GM04504 (cell line): ENCODE data around the gene MAN1A1.
"Not testable (repeated sequence)": the region's sequence is repeated elsewhere in the genome, so short reads cannot be mapped to it uniquely, and the experiment has no call there.

Source experiments
- DNase-seq: peaks from one replicate; pipeline ENCODE4 v3.0.0-alpha.2; 2012; ENCODE audit warnings: low read depth

MAN1A1 gene

GRCh38 chr6:119349361-119350201, at the start of gene MAN1A1:
Gene MAN1A1 (minus strand): TSS chr6:119349761. CDS start chr6:119349065, 696 bp downstream.
- DNase-seq = peak; percentile 58

- no peak for DNase-seq
Measured at GRCh38 chr6:119395192-119395591, 45.6 kb upstream of the MAN1A1 start.

- no peak for DNase-seq
Measured at GRCh38 chr6:119390247-119390793, 40.8 kb upstream of the MAN1A1 start.

GRCh38 chr6:119385994-119386393, 36.4 kb upstream of the MAN1A1 start:
- no peak for DNase-seq

GRCh38 chr6:119384444-119384843, 34.9 kb upstream of the MAN1A1 start:
- no peak for DNase-seq

GRCh38 chr6:119379809-119380208, 30.2 kb upstream of the MAN1A1 start:
- DNase-seq = no peak

GRCh38 chr6:119377043-119377442, 27.5 kb upstream of the MAN1A1 start:
- DNase-seq = not testable (repeated sequence)

GRCh38 chr6:119370080-119370479, 20.5 kb upstream of the MAN1A1 start:
- no peak for DNase-seq

- DNase-seq = no peak
Measured at GRCh38 chr6:119368921-119369320, 19.4 kb upstream of the MAN1A1 start.

- DNase-seq = no peak
Measured at GRCh38 chr6:119361209-119361608, 11.6 kb upstream of the MAN1A1 start.

GRCh38 chr6:119360262-119360915, 10.8 kb upstream of the MAN1A1 start:
- DNase-seq = no peak

- no peak for DNase-seq
Measured at GRCh38 chr6:119355890-119356289, 6.3 kb upstream of the MAN1A1 start.

GRCh38 chr6:119355157-119355556, 5.6 kb upstream of the MAN1A1 start:
- no peak for DNase-seq

GRCh38 chr6:119353696-119354095, 4.1 kb upstream of the MAN1A1 start:
- no peak for DNase-seq

GRCh38 chr6:119352001-119352400, 2.4 kb upstream of the MAN1A1 start:
- no peak for DNase-seq

GRCh38 chr6:119350952-119351372, 1.4 kb upstream of the MAN1A1 start:
- no peak for DNase-seq

GRCh38 chr6:119350202-119350951, 816 bp upstream of the MAN1A1 start:
- DNase-seq = no peak

- DNase-seq = no peak
Measured at GRCh38 chr6:119348748-119349360, 707 bp downstream of the MAN1A1 start.

- DNase-seq = no peak
Measured at GRCh38 chr6:119348096-119348747, 1.3 kb downstream of the MAN1A1 start.

- DNase-seq = no peak
Measured at GRCh38 chr6:119347466-119348095, 2.0 kb downstream of the MAN1A1 start.

GRCh38 chr6:119346936-119347335, 2.6 kb downstream of the MAN1A1 start:
- DNase-seq = no peak
